GM19468 (cell line): ENCODE results near the gene POLR2C.

Experiments used
- ATAC-seq: cut with Tn5 transposase; IDR thresholded peaks from one replicate; pipeline ENCODE4 v1.9.1; 2021; ENCODE audit warnings: mild to moderate bottlenecking, moderate library complexity, moderate number of reproducible peaks; ENCODE audit not compliant: unreplicated experiment; ENCODE audit errors: extremely low read depth

The POLR2C gene

DNA sequence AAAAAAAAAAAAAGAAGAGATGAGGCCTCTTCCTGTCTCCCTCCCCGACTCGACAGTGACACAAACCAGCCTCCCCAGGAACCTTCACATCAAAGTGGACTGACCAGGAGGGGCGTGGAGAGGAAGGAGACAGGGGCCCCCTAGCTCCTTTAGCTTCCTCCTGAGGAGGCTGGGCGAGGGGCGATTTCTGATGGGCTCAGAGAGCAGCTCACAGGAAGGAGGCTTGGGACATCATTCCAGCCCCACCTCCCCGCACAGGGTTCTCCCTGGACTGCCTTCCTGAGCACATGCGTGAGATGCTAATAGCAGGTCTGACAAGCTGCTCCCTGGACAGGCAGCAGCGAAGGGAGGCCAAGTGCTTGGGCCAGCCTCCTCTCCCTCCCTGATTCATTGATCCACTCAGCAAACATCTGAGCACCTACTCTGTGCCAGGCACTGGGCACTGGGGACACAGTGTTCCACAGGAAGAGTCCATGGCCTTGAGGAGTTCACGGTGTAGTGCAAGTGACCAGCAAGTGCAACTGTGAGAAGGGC lies 38.2 kb downstream of the POLR2C start:
- no peak for ATAC-seq

DNA sequence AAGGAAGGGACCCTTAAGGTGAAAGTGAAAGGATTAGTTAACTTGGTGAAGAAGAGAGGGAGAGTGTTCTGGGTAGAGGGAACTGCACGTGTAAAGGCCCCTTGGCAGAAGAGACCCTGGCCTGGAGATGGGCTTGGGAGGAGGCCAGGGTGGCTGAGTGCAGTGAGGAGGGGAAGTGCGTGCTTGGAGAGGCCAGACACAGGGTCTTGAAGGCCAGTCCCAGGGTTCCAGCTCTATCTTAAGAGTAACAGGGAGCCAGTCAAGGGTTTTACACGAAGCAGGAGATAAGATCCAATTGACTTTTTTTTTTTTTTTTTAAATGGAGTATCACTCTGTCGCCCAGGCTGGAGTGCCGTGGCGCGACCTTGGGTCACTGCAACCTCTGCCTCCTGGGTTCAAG lies 39.0 kb downstream of the POLR2C start:
- ATAC-seq: no peak

DNA sequence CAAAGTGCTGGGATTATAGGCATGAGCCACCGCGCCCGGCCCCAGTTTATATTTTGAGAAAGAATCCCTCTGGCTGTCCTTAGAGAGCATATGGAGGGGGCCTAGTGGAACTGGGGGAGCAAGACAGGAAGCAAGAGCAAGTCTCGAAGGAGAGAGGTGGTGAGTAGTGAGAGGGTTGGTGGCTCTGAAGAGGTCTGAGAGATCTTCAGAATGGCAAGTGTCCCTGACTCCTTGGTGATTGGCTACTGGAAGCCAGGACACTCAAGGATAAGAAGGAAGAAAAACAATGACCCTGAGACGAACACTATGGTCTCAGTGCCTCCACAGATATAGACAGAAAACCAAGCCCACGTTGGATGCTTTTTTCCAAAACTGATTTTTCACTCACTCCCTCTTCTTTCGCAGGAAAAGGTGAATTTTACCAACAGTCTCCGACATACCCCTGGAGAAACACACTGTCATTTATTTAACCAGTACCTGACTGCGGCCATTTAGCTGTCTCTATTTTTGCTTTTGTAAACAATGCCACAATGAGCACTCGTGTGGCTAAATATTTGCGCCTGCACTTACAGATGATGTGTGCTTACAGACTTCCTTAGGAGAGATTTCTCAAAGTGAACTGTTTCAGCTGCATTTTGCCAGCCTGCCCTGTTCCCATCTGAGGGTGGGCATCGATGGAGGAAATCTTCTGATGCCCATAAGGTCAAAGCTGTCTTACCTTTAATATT lies 39.7 kb downstream of the POLR2C start:
- no peak for ATAC-seq

GRCh38 chr16:57503366-57503765 lies 40.9 kb downstream of the POLR2C start:
- ATAC-seq: no peak

- no peak for ATAC-seq
Measured at GRCh38 chr16:57504001-57504400, 41.5 kb downstream of the POLR2C start.

GRCh38 chr16:57504491-57504890 lies 42.0 kb downstream of the POLR2C start:
- no peak for ATAC-seq

GRCh38 chr16:57505169-57505568 lies 42.7 kb downstream of the POLR2C start:
- ATAC-seq: no peak

DNA sequence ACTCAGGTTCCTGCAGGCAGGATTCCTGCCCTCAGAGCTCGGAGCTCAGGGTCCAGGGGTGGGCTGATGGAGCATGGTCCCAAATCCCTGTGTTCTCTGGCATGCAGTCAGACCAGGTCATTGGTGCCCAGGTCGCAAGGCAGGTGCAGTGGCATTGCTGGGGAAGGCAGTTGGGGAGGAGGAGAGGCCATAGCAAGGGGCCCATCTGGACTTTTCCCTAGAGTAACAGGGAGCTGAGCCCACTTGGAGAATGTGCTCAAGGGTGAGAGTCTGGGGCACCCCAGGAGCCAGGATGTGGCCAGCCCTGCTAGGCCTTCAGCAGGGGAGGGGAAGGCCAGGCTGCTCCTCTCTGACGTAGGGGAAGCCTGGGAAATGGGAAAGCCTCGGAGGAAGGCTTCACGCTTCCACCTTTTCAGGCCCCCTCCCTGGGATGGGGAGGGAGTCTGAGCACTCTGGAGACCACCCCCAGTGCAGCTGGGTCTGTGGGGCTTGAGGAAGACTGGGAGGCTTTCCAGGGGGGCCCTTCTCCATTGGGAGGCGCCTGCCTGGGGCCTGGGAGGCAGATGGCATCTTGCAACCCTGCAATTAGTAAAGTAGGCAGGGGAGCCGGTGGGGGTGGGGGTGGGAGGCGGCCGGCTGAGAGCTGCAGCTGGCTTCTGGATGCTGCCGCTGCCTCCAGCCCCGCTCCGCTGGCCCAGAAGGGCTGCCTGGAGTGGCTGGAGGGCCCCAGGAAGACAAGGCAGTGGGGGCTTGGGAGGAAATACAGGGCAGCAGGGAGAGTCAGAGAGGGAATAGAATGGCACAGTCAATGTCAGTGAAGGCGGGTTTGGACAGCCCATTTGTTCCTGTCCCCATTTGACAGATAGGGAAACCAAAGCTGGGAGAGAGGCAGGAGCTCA lies 44.9 kb downstream of the POLR2C start:
- ATAC-seq: no peak

DNA sequence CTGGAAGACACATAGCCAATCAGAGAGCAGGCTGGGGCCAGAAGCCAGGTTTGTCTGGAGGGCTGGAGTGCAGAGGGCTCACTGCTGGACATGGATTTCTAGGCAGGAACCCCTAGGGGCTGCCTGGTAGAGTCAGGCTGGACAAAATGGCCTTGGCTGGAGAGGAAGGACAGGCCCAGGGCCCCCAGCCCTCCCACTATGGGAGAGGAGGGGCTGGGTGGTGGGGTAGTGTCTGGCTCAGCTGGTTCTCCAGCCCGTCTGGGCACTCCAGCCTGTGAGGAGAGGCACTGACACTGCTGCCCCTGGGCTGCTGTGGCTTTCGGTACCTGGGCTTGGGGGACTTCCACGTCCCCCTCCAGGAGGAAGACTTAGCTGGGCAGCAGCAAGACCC lies 45.6 kb downstream of the POLR2C start:
- ATAC-seq: no peak

- ATAC-seq: no peak
Measured at GRCh38 chr16:57509231-57509923, 46.9 kb downstream of the POLR2C start.

DNA sequence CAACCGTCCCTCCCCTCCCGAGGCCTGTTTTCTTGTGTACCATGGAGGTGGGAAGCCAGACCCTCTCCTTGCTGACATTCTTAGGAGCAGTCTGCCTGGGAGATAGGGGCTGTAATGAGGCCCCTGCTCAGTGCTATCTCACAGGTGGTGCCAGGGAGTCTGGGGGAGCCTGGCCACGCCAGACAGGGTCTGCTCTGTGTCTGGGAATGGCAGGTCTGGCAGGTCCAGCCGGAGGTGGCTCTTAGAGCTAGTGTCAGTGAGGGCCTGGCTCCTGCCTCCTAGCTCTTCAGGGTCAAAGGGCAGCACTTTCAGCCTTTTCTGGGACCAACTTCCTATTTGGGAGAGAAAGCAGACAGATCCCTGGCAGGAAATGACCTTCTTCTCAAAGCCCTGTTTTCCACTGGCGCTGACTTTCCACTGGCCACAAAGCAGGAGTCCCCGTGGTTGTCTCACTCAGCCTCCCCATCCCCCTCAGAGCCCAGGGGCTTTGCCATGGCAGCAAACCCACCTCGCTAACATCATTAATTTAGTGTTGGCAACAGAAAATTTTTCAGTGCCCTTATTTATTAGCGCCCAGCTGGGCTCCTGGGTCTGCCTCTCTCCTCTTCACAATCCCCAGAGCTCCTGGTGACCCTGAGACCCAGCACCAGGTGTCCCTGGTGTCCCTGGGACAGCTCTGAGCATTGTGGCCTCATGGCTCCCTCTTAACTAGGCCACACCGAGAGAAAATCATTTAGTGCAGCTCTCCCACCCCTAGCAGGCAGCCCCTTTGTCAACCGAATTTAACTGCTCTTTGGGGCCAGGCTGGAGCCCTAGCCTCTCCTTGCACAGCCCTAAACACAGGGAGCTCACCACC lies 47.8 kb downstream of the POLR2C start:
- no peak for ATAC-seq

DNA sequence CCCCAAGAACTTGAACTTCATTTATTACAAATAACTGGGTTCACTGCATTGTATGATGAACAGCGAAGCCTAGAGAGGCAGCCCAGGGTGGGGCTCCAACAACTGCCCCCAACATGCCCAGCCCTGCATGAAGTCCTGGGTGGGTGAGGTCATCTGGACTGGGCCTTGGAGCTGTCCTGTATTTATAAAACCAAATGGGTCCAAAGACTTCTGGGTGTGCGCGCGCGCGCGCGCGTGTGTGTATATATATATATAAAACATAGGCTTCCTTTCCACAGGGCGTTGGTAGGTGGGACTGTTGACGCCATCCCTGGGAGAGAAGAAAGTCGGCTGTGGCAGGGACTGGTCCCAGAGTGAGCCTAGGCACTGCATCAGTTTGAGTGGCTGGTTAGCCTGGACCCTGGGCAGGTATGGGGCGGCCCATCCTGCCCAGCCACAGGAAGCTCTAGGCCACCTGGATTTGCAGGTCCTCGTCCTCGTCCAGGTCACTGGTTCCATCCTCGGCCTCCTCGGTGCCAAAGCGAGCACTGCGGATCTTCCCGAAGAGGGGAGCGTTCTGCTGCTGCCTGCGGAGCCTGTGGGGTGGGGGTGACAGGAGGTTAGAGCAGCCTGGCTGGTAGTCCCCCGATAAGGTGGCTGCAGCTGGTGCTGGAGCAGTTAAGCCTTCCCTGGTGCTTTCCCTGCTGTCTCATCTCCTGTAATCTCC lies 50.0 kb downstream of the POLR2C start:
- ATAC-seq: no peak

- ATAC-seq: no peak
Measured at GRCh38 chr16:57513371-57514102, 51.1 kb downstream of the POLR2C start.

- ATAC-seq: no peak
Measured at GRCh38 chr16:57514371-57514770, 51.9 kb downstream of the POLR2C start.

DNA sequence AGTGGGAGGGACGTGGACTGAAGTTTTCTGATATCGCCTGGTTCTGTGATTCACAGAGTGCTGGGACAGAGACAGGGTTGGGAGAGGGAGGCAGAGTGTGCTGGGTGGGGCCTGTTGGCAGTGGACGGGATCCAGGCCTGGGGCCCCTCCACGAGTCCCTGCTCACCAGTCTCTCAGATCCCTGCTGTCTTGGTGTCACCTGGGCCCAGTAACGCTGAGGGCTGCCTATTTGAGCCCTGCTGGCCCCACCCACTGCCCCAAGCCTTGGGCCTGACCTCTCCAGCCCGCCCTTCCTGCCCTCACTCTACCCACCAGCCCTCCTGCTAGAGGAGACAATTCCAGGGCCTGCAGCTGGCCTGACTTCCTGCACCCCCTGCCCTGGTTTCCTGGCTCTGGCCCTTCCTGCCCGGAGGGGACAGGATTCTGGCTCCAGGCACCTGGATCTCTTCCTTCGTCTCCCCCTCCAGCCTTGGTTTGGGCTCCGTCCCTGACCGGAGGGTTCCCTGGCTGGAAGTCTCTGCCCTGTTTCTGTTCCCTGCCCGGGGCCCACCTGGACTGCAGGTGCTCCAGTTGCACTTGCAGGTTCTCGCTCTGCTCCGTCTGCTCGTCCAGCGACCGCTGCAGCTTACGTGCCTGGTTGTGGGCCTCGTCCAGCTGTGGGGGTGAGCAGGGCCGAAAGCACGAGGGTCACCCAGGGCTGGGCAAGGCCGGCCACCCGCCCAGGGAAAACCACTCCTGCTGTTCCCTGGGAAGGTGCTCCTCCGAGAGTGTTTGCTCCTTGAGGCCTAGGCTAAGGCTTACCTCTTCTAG lies 52.5 kb downstream of the POLR2C start:
- ATAC-seq: no peak

GRCh38 chr16:57516176-57516725 lies 53.8 kb downstream of the POLR2C start:
- no peak for ATAC-seq

- no peak for ATAC-seq
Measured at GRCh38 chr16:57516773-57517172, 54.3 kb downstream of the POLR2C start.
